Upper lobe of right lung (tissue), 1 donor: ENCODE measurements around the gene PLEKHA6. TPM values are rescaled to one million over a fixed set of nuclear protein-coding genes. Genes with fewer than 3 reads are reported as not detected.

Experiments
- ATAC-seq: fragments of 200-7000 bp; cut with Tn5 transposase; one replicate; pipeline ENCODE4 v1.9.1; 2020; ENCODE audit warnings: mild to moderate bottlenecking, moderate library complexity
- DNase-seq: peaks from one replicate; pipeline ENCODE4 v3.0.0-alpha.2; 2020
- H3K27ac ChIP-seq: fragments of 200-600 bp; one replicate; pipeline ENCODE4 v1.8.0; 2022
- H3K27me3 ChIP-seq: fragments of 200-600 bp; one replicate; pipeline ENCODE4 v1.8.0; 2022; ENCODE audit warnings: mild to moderate bottlenecking
- H3K36me3 ChIP-seq: fragments of 200-600 bp; one replicate; pipeline ENCODE4 v1.8.0; 2022
- H3K4me1 ChIP-seq: fragments of 200-600 bp; one replicate; pipeline ENCODE4 v1.8.0; 2022
- H3K4me3 ChIP-seq: fragments of 200-600 bp; one replicate; pipeline ENCODE4 v1.8.0; 2022; ENCODE audit warnings: mild to moderate bottlenecking
- H3K9me3 ChIP-seq: fragments of 200-600 bp; one replicate; pipeline ENCODE4 v1.8.0; 2022
- intact Hi-C: fragments of 100-400 bp; cut with DNase I; formaldehyde crosslinking; loops from one replicate; pipeline ENCODE4 v1.11.0; 2022
- total RNA-seq: library from RNA; stranded (reverse); fragmentation: NEBNext Ultra II Directional; extraction: Animal tissue kit (Norgen Biotek cat#: 25700); gene quantifications from one replicate; pipeline ENCODE4 v1.2.1, GENCODE V29; 2021
- TF ChIP-seq, protein P1 (sequence below): fragments of 200-600 bp; IDR thresholded peaks from one replicate; pipeline ENCODE4 v1.8.0; 2022; ENCODE audit warnings: antibody characterized with exemption
- donor health status: DM: no; HTN: yes; CAD: no; lungs with severe emphysema.

PLEKHA6 gene
- total RNA-seq, 1 donor from 2014 or later, result 7.1 TPM

DNA sequence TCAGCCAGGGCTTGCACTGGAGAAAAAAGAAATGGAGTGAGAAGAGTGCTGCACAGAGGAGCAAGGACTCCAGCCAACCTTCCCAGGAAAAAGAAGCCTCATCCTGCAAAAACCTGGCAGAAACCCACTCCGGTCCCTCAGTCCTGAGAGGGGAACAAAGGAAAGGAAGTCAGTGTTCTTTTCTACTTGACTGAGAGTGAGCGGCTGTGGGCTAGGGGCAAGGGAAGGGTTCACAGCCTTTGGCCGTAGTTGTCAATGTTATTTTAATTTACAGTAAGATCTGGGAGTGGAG lies 137.0 kb downstream of the PLEKHA6 start:
- TF ChIP-seq, protein P1, sequence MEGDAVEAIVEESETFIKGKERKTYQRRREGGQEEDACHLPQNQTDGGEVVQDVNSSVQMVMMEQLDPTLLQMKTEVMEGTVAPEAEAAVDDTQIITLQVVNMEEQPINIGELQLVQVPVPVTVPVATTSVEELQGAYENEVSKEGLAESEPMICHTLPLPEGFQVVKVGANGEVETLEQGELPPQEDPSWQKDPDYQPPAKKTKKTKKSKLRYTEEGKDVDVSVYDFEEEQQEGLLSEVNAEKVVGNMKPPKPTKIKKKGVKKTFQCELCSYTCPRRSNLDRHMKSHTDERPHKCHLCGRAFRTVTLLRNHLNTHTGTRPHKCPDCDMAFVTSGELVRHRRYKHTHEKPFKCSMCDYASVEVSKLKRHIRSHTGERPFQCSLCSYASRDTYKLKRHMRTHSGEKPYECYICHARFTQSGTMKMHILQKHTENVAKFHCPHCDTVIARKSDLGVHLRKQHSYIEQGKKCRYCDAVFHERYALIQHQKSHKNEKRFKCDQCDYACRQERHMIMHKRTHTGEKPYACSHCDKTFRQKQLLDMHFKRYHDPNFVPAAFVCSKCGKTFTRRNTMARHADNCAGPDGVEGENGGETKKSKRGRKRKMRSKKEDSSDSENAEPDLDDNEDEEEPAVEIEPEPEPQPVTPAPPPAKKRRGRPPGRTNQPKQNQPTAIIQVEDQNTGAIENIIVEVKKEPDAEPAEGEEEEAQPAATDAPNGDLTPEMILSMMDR, result no peak
- Histone ChIP-seq H3K9me3 (no peaks in the 10 kb centered on the region), H3K4me1 (no peaks in the 10 kb centered on the region), H3K4me3 (no peak overlapping the region), H3K36me3 (no peaks in the 10 kb centered on the region), H3K27ac (no peak overlapping the region), H3K27me3 (no peaks in the 10 kb centered on the region)
- DNase-seq, result no peak
- intact Hi-C loops, result no loop called here
- no peak for ATAC-seq

DNA sequence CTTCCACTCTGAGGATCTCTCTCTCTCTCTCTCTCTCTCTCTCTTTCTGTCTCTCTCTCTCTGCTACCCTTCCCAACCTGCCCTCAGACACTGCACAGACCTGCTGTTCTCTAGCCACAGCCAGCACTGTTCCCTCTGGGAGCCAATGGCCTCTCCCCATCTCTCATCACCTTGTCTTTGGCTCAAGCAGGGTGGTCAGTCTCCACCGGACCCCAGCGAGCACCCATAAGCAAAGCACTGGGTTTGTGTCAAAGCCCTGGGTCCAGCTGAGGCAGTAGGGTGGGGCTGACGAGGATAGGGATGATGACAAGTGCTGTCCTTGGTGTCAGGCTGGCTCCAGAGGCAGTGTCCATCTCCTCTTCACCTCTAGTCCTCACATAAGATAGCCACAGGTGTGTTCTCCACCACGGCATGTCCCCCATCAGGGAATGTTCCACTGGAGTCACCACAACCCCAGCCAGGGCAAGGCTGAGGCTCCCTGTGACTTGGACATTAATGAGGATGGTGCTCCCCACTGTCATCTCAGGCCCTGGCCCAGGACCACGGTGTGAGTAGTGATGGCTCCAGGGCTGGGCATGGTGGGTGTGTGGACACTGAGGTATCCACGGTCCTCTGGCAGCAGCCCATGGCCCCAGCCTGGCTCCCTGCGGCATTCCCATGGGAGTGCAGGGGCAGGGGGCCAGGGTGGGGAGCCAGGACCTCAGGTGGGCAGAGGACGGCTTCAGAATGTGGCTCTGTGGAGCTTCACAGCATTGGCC lies 137.5 kb downstream of the PLEKHA6 start:
- intact Hi-C loops, result no loop called here
- H3K27me3 ChIP-seq, result no peaks in the 10 kb centered on the region
- ATAC-seq (peak; percentile 4), DNase-seq (no peak)
- no peak overlapping the region for H3K4me3 ChIP-seq
- TF ChIP-seq, protein P1, result no peak
- no peaks in the 10 kb centered on the region for H3K4me1 ChIP-seq
- no peak overlapping the region for H3K27ac ChIP-seq
- H3K36me3 ChIP-seq, result no peaks in the 10 kb centered on the region
- H3K9me3 ChIP-seq, result no peaks in the 10 kb centered on the region

DNA sequence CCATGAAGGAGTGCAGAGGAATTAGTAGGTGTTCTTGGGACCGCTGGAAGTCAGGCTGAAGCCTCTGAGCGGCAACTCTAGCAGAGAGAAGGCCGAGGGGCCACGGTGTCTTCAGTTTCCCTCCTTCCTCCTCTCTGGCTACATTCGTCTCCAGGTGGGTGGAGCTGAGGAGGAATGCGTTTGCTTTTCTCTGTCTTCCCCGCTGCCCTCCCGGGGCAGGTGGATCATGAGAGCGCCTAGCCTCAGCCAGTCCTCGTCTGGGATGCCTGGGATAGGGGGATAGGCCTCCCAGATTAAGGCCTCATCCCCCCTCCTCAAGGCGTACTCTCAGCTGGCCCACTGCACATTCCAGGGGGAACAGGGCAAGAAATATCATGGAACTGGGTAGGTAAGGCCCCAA lies 138.5 kb downstream of the PLEKHA6 start:
- no peak overlapping the region for H3K27ac ChIP-seq
- no peaks in the 10 kb centered on the region for H3K9me3 ChIP-seq
- intact Hi-C loops, result no loop called here
- no peak overlapping the region for H3K4me3 ChIP-seq
- no peaks in the 10 kb centered on the region for H3K4me1 ChIP-seq
- H3K27me3 ChIP-seq, result no peaks in the 10 kb centered on the region
- no peaks in the 10 kb centered on the region for H3K36me3 ChIP-seq
- ATAC-seq (no peak), DNase-seq (no peak)
- TF ChIP-seq, protein P1, result no peak

DNA sequence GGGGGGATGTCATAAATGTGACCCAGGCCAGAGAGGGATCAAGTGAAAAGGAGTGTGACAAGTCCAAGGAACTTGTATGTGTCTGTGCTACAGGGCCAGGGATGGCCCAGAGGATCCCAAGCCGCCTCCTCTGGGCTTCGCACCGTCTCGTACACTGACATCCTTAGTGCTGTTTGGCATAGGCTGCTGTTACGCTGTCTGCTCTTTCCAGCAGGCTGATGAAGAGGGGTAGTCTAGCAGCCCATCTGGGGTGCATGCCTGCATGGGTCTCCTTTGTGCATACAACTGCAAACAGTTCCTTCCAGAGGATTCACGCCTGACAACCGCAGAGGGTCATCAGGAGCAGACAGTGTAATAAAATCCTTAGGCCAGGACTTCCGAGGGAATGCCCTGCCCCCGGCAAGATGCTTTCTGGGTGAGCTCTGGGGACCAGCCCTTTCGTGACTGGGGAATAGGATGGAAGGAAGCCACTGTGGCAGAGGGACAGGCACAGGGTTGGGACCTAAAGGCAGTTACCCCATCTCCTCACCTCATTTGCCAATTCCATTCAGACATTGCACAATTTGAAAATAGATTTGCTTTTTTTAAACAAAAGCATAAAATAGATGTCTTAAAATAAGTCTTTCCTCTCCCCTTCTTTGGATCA lies 139.6 kb downstream of the PLEKHA6 start:
- no peak for DNase-seq
- TF ChIP-seq, protein P1, result no peak
- no peaks in the 10 kb centered on the region for H3K27me3 ChIP-seq
- no peaks in the 10 kb centered on the region for H3K4me1 ChIP-seq
- H3K9me3 ChIP-seq, result no peaks in the 10 kb centered on the region
- H3K27ac ChIP-seq, result no peak overlapping the region
- intact Hi-C loops, result no loop called here
- ATAC-seq, result no peak
- H3K36me3 ChIP-seq, result no peaks in the 10 kb centered on the region
- H3K4me3 ChIP-seq, result no peak overlapping the region

DNA sequence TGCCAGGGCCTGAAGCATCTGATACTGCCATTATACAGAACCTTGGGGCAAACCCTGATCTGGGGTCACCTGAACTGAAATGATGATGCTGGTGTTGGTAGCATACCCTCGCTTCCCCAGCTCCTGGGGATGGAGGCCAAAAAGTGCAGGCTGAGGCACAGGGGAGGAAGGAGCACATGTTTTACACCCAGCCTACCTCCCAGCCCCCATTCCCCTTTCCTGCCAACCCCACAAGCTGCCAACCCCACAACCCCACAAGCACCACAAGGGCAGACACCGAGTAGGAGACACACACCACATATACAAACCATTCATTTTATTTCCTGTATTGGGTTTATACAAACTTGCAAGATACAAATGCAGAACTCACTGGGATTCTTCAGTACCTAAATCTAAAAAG lies 141.2 kb downstream of the PLEKHA6 start:
- ATAC-seq, result no peak
- DNase-seq, result no peak
- no peaks in the 10 kb centered on the region for H3K4me1 ChIP-seq

More for the DNA sequence above, 141.2 kb downstream of the PLEKHA6 start:
- no peak overlapping the region for H3K27ac ChIP-seq
- H3K27me3 ChIP-seq, result no peaks in the 10 kb centered on the region
- no peaks in the 10 kb centered on the region for H3K36me3 ChIP-seq
- TF ChIP-seq, protein P1, result no peak
- H3K9me3 ChIP-seq, result no peaks in the 10 kb centered on the region
- H3K4me3 ChIP-seq, result no peak overlapping the region
- intact Hi-C loops, result no loop called here
